Astrocyte of the spinal cord (primary cell): ENCODE data around the gene GRM7.
A peak's percentile ranks its signal among the peaks of the same experiment; 100 is the strongest.

Experiments used
- DNase-seq: peaks from one replicate; pipeline ENCODE4 v3.0.0; 2011; ENCODE audit warnings: low read depth, low spot score
- H3K4me3 ChIP-seq: 2 replicates; pipeline ENCODE4 v1.5.1; 2011; ENCODE audit warnings: low read depth, mild to moderate bottlenecking, low read length, moderate library complexity
- in situ Hi-C: cut with HindIII; loops from 2 replicates; pipeline ENCODE4 v1.10.0; 2017; ENCODE audit warnings: low sequenced_read_pairs
- TF ChIP-seq, protein P1 (sequence below): IDR thresholded peaks from 2 replicates; pipeline ENCODE4 v1.5.1; 2012; ENCODE audit warnings: low read depth, mild to moderate bottlenecking, low read length, inconsistent platforms

Gene GRM7

DNA sequence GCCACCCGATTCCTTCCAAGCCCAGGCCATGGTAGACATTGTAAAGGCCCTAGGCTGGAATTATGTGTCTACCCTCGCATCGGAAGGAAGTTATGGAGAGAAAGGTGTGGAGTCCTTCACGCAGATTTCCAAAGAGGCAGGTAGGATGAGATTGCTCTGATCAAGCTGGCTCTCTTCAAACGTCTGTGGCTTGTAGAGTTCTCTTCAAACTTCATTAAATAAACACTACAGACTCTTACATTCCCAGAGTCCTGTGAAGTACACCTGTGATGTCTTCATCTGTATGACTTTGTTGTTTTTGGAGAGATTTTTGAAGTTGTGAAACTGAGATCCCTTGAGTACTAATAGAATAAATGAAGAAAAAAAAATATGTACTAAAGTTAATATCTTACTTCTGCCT is 285.6 kb downstream of the GRM7 start:
- TF ChIP-seq, protein P1, sequence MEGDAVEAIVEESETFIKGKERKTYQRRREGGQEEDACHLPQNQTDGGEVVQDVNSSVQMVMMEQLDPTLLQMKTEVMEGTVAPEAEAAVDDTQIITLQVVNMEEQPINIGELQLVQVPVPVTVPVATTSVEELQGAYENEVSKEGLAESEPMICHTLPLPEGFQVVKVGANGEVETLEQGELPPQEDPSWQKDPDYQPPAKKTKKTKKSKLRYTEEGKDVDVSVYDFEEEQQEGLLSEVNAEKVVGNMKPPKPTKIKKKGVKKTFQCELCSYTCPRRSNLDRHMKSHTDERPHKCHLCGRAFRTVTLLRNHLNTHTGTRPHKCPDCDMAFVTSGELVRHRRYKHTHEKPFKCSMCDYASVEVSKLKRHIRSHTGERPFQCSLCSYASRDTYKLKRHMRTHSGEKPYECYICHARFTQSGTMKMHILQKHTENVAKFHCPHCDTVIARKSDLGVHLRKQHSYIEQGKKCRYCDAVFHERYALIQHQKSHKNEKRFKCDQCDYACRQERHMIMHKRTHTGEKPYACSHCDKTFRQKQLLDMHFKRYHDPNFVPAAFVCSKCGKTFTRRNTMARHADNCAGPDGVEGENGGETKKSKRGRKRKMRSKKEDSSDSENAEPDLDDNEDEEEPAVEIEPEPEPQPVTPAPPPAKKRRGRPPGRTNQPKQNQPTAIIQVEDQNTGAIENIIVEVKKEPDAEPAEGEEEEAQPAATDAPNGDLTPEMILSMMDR = no peak
- no peak for DNase-seq
- in situ Hi-C loops = no loop called here

GRCh38 chr3:7158516-7158915 is 297.6 kb downstream of the GRM7 start:
- DNase-seq = no peak
- in situ Hi-C loops = no loop called here
- TF ChIP-seq, protein P1 = no peak
- H3K4me3 ChIP-seq = no peak overlapping the region

More for the DNA sequence above, 285.6 kb downstream of the GRM7 start:
- no peak overlapping the region for H3K4me3 ChIP-seq

- in situ Hi-C loops = no loop called here
- DNase-seq = no peak
- TF ChIP-seq, protein P1 = no peak
- no peak overlapping the region for H3K4me3 ChIP-seq
These were observed 299.8 kb downstream of the GRM7 start for GRCh38 chr3:7160689-7161088.

GRCh38 chr3:7166460-7166859 is 305.5 kb downstream of the GRM7 start:
- TF ChIP-seq, protein P1 = no peak
- in situ Hi-C loops = no loop called here
- no peak for DNase-seq
- H3K4me3 ChIP-seq = no peak overlapping the region

DNA sequence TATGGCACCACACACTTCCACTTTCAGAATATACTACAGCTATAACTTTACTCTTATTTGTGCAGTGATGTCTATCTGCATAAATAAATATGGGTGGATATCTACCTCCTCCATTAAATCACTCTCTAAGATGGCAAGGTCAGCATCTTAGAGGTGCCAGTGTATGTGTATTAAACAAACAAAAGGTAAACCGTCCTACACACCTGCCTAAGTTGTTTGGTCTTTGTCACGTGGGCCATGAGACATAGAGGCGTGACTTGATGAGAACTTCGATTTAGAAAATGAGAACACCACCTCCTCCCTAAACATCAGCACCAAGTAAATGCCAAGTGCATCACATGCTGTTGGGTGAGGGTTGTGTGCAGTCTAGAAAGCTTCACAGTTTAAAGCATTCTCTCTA is 310.6 kb downstream of the GRM7 start:
- TF ChIP-seq, protein P1 = no peak
- no peak overlapping the region for H3K4me3 ChIP-seq
- in situ Hi-C loops = no loop called here
- DNase-seq = no peak

GRCh38 chr3:7172996-7173395 is 312.1 kb downstream of the GRM7 start:
- TF ChIP-seq, protein P1 = no peak
- no peak for DNase-seq
- H3K4me3 ChIP-seq = no peak overlapping the region
- in situ Hi-C loops = no loop called here

- H3K4me3 ChIP-seq = no peak overlapping the region
- TF ChIP-seq, protein P1 = no peak
- peak; percentile 11 for DNase-seq
- in situ Hi-C loops = no loop called here
These were observed 327.6 kb downstream of the GRM7 start for GRCh38 chr3:7188551-7188950.
